ENCODE data around the gene ZNF598.

DNA sequence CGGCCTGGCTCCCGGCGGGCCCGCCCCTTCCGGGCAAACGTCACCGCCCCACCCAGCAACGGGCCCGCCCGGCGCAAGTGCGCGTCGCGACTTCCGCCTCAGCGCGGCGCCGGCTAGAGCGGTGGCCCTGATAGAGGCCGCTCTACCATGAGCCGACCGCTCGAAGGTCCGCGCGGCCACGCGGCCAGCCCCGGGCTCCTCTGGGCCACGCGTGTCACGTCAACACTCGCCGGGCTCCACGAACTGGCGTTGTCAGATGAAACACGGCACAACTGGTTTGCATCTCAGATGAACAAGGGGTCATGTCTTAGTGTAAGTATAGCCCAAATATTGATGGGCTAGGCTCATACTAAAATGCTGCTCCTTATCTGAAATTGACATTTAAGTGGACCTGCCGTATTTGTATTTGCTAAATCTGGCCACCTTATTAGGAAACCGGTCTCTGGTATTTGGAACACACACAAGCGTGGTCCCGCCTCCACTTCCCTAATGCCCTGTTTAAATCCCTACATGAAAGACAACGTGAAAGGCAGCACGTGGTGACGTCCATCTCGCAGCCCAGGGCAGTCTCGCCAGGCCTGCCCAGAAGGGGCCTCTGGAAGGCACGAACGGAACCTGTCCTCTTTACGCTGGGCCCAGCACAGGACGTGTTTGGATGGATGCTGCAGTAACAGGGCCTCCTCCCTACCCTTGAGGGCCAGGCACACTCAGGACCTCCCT is at the start of gene ZNF598:
- TF ChIP-seq, protein P1, sequence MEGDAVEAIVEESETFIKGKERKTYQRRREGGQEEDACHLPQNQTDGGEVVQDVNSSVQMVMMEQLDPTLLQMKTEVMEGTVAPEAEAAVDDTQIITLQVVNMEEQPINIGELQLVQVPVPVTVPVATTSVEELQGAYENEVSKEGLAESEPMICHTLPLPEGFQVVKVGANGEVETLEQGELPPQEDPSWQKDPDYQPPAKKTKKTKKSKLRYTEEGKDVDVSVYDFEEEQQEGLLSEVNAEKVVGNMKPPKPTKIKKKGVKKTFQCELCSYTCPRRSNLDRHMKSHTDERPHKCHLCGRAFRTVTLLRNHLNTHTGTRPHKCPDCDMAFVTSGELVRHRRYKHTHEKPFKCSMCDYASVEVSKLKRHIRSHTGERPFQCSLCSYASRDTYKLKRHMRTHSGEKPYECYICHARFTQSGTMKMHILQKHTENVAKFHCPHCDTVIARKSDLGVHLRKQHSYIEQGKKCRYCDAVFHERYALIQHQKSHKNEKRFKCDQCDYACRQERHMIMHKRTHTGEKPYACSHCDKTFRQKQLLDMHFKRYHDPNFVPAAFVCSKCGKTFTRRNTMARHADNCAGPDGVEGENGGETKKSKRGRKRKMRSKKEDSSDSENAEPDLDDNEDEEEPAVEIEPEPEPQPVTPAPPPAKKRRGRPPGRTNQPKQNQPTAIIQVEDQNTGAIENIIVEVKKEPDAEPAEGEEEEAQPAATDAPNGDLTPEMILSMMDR (IDR thresholded peaks at IDR 0.05; ENCODE audit: poor library complexity, severe bottlenecking), result peak; percentile 34
- TF ChIP-seq TAF1 (IDR thresholded peaks at IDR 0.05; ENCODE audit: low read depth) (peak; percentile 2), POLR2AphosphoS5 (IDR thresholded peaks at IDR 0.05) (peak; percentile 85), EZH2 (IDR thresholded peaks at IDR 0.05; ENCODE audit: borderline replicate concordance, insufficient read depth, low read length, poor library complexity, severe bottlenecking) (no peak), EP300 (conservative IDR thresholded peaks at IDR 0.05; ENCODE audit: poor library complexity, severe bottlenecking) (peak; percentile 49)
